A549 (cell line): ENCODE data around the gene PTPRN2. TPM values are rescaled to one million over a fixed set of nuclear protein-coding genes. Genes with fewer than 3 reads are reported as not detected.

ENCODE experiments used
- ATAC-seq, 2 experiments: fragments of 200-7000 bp in 1 of 2; fragments of >200 bp in 1 of 2; cut with Nextera tagmentation in 1 of 2; cut with Tn5 transposase in 1 of 2; 3 replicates each; pipeline versions ENCODE4 v1.8.0 to v1.9.1; 2018 to 2020; ENCODE audit warnings: mild to moderate bottlenecking in 1 of 2, moderate library complexity in 1 of 2
- CTCF ChIA-PET: fragments of 300-600 bp; sonication (Branson Sonifier 250); formaldehyde crosslinking; extraction: SDS; loops from one replicate; lab custom pipeline; 2021; ENCODE audit warnings: antibody characterized with exemption, inconsistent platforms; lab: Yijun Ruan, JAX
- POLR2A ChIA-PET: fragments of 350-600 bp; formaldehyde crosslinking; extraction: SDS; loops from one replicate; lab custom pipeline; 2021; ENCODE audit warnings: antibody characterized with exemption, inconsistent platforms; lab: Yijun Ruan, JAX
- DNase-seq, 2 experiments: peaks; one replicate each; pipeline versions ENCODE4 v3.0.0 to v3.0.0-alpha.2; 2011 to 2016; ENCODE audit warnings: low read depth in 1 of 2, low spot score in 1 of 2
- FAIRE-seq: peaks from 2 replicates; lab custom pipeline; 2011; peaks lifted over from hg19 to GRCh38; lab: Jason Lieb, UNC
- H3K27ac ChIP-seq, 2 experiments: fragments of >200 bp; sonication (Bioruptor Twin); formaldehyde crosslinking; 3 replicates each; pipeline ENCODE4 v1.5.1; 2016 to 2017
- H3K4me1 ChIP-seq: fragments of >200 bp; sonication (Bioruptor Twin); formaldehyde crosslinking; 3 replicates; pipeline ENCODE4 v1.6.1; 2016
- H3K4me2 ChIP-seq: fragments of >200 bp; sonication (Bioruptor Twin); formaldehyde crosslinking; 3 replicates; pipeline ENCODE4 v1.6.1; 2016
- H3K4me3 ChIP-seq: fragments of >200 bp; sonication (Bioruptor Twin); formaldehyde crosslinking; 3 replicates; pipeline ENCODE4 v1.5.1; 2016
- H3K9me3 ChIP-seq: fragments of >200 bp; sonication (Bioruptor Twin); formaldehyde crosslinking; 3 replicates; pipeline ENCODE4 v1.6.1; 2016
- BHLHE40 ChIP-seq: IDR thresholded peaks from 2 replicates; pipeline ENCODE4 v1.6.1; 2012; ENCODE audit warnings: low read depth, low read length, inconsistent platforms
- CBX2 ChIP-seq: fragments of 200-600 bp; sonication (generic); IDR thresholded peaks from 2 replicates; pipeline ENCODE4 v1.6.1; 2016; ENCODE audit warnings: low read depth, mild to moderate bottlenecking, borderline replicate concordance
- CBX8 ChIP-seq: fragments of 200-600 bp; sonication (generic); IDR thresholded peaks from 2 replicates; pipeline ENCODE4 v1.6.1; 2016
- CHD4 ChIP-seq: fragments of 200-600 bp; sonication (generic); IDR thresholded peaks from 2 replicates; pipeline ENCODE4 v1.6.1; 2016; ENCODE audit warnings: antibody characterized with exemption, mild to moderate bottlenecking, borderline replicate concordance
- FOSL2 ChIP-seq, 2 experiments: fragments of 450-650 bp in 1 of 2; fragments of >200 bp in 1 of 2; sonication (Bioruptor Twin) in 1 of 2; formaldehyde crosslinking; IDR thresholded peaks; 2 replicates each; pipeline versions ENCODE4 v1.5.0 to v1.6.1; 2016 to 2020; ENCODE audit warnings: mild to moderate bottlenecking in 1 of 2, moderate library complexity in 1 of 2
- HEYL ChIP-seq: fragments of 250-450 bp; sonication (Bioruptor Pico); IDR thresholded peaks from 2 replicates; pipeline ENCODE4 v1.8.0; 2021; ENCODE audit warnings: mild to moderate bottlenecking, moderate library complexity
- JUNB ChIP-seq: fragments of >200 bp; sonication (Bioruptor Twin); formaldehyde crosslinking; IDR thresholded peaks from 2 replicates; pipeline ENCODE4 v1.6.1; 2016
- KDM1A ChIP-seq: fragments of 200-600 bp; sonication (generic); IDR thresholded peaks from 2 replicates; pipeline ENCODE4 v1.6.1; 2016; ENCODE audit warnings: low read depth, mild to moderate bottlenecking
- MYC ChIP-seq: IDR thresholded peaks from 2 replicates; pipeline ENCODE4 v1.6.1; 2012; ENCODE audit warnings: mild to moderate bottlenecking, inconsistent platforms, low read length, improper control_type of control experiment, borderline replicate concordance
- NFE2L2 ChIP-seq: fragments of 150-350 bp; conservative IDR thresholded peaks from 2 replicates; pipeline ENCODE4 v1.6.1; 2014; ENCODE audit warnings: low read length
- PHF8 ChIP-seq: fragments of 200-600 bp; sonication (generic); IDR thresholded peaks from 2 replicates; pipeline ENCODE4 v1.6.1; 2016; ENCODE audit warnings: low read depth, mild to moderate bottlenecking, antibody characterized with exemption, moderate library complexity, borderline replicate concordance
- POLR2AphosphoS2 ChIP-seq: conservative IDR thresholded peaks from 2 replicates; pipeline ENCODE4 v1.6.1; 2012; ENCODE audit warnings: low read length, improper control_type of control experiment, inconsistent platforms
- RAD21 ChIP-seq, 2 experiments: fragments of >200 bp in 1 of 2; sonication (Bioruptor Twin) in 1 of 2; formaldehyde crosslinking in 1 of 2; IDR thresholded peaks in 1 of 2; conservative IDR thresholded peaks in 1 of 2; 2 replicates in 1 of 2; 3 replicates in 1 of 2; pipeline ENCODE4 v1.6.1; 2012 to 2018; ENCODE audit warnings: inconsistent platforms in 1 of 2
- RARB ChIP-seq: fragments of 250-450 bp; sonication (Bioruptor Pico); IDR thresholded peaks from 2 replicates; pipeline ENCODE4 v1.8.0; 2021; ENCODE audit warnings: mild to moderate bottlenecking, moderate library complexity
- SMC3 ChIP-seq: fragments of >200 bp; sonication (Bioruptor Twin); formaldehyde crosslinking; IDR thresholded peaks from 3 replicates; pipeline ENCODE4 v1.6.1; 2018; ENCODE audit warnings: inconsistent platforms
- SREBF2 ChIP-seq: fragments of 450-650 bp; IDR thresholded peaks from 2 replicates; pipeline ENCODE4 v1.6.1; 2014; ENCODE audit warnings: mild to moderate bottlenecking, moderate library complexity
- ZC3H11A ChIP-seq: fragments of 450-650 bp; IDR thresholded peaks from 2 replicates; pipeline ENCODE4 v1.6.1; 2014; ENCODE audit warnings: antibody characterized with exemption, mild to moderate bottlenecking
- WGBS: methylation state at CpG from one replicate; pipeline ENCODE4 v1.1.6; 2017; ENCODE audit errors: missing lambda C conversion rate; 5-methylcytosine and 5-hydroxymethylcytosine counted together
- polyA plus RNA-seq, 4 experiments: library from polyadenylated mRNA; depleted of rRNA in 3 of 4; stranded (reverse); fragments of >200 nt; fragmentation: RNase III in 1 of 4; extraction: RNeasy Plus Mini Kit Qiagen cat#74134 plus additional on column Dnase treatment in 1 of 4; gene quantifications; 2 replicates in 3 of 4; 3 replicates in 1 of 4; pipeline ENCODE4 v1.2.3, GENCODE V29; 2011 to 2017
- TF ChIP-seq, protein P1 (sequence below): fragments of >200 bp; sonication (Bioruptor Twin); formaldehyde crosslinking; IDR thresholded peaks from 3 replicates; pipeline ENCODE4 v1.5.1; 2016
- TF ChIP-seq, protein P2 (sequence below): fragments of 250-450 bp; sonication (Bioruptor Pico); IDR thresholded peaks from 2 replicates; pipeline ENCODE4 v1.5.0; 2020; ENCODE audit warnings: low read depth, mild to moderate bottlenecking, moderate library complexity
- TF ChIP-seq, protein P3 (sequence below): fragments of 250-450 bp; sonication (Bioruptor Pico); IDR thresholded peaks from 2 replicates; pipeline ENCODE4 v1.5.0; 2021; ENCODE audit warnings: mild to moderate bottlenecking, moderate library complexity, borderline replicate concordance

Gene PTPRN2
- polyA plus RNA-seq, 2 of the 4 experiments (the other 2 are of a cell fraction) = 0.41 to 1.2 TPM

DNA sequence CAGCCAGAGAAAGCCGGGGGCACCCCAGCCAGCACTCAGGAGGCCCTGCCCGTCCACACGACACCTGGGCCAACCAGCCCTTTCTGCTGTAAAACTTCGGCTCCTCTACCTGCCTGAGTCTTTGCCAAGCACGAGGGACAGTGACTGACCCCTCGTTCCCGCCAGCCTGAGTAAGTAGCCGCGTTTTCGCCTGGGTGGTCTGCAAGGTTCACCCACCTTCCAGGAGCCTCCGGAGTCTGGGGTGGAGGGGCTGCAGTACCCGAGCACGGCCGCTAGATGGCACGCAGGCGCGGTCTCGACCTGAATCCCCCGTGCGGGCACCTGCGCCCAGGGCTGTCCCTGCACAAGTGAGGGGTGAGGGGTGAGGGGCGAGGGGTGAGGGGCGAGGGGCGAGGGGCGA is 192.7 kb downstream of the PTPRN2 start:
- Histone ChIP-seq H3K27ac (peak overlapping the region; percentile 29 to 80; a peak in 4 of 6 replicates), H3K4me2 (peak overlapping the region; percentile 58), H3K4me3 (0 out of 3 replicates have a peak overlapping the region, but pooled peaks have one; percentile 21), H3K4me1 (peaks cover 16% of the 10 kb centered on the region), H3K9me3 (peaks cover 7% of the 10 kb centered on the region; the same call in 1 of the 3 replicates)
- ATAC-seq (peak; percentile 51 to 75; a peak in 5 of 6 replicates), FAIRE-seq (no peak), DNase-seq (peak; percentile 39 to 75)
- TF ChIP-seq SMC3 (peak; percentile 38; the same call in 1 of the 3 replicates), KDM1A (no peak), CBX2 (no peak), RAD21 (conservative IDR thresholded peaks at IDR 0.05 in 1 of 2, IDR thresholded peaks at IDR 0.05 in 1 of 2) (peak; percentile 39 to 50)
- TF ChIP-seq, protein P1, sequence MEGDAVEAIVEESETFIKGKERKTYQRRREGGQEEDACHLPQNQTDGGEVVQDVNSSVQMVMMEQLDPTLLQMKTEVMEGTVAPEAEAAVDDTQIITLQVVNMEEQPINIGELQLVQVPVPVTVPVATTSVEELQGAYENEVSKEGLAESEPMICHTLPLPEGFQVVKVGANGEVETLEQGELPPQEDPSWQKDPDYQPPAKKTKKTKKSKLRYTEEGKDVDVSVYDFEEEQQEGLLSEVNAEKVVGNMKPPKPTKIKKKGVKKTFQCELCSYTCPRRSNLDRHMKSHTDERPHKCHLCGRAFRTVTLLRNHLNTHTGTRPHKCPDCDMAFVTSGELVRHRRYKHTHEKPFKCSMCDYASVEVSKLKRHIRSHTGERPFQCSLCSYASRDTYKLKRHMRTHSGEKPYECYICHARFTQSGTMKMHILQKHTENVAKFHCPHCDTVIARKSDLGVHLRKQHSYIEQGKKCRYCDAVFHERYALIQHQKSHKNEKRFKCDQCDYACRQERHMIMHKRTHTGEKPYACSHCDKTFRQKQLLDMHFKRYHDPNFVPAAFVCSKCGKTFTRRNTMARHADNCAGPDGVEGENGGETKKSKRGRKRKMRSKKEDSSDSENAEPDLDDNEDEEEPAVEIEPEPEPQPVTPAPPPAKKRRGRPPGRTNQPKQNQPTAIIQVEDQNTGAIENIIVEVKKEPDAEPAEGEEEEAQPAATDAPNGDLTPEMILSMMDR = peak; percentile 43; the same call in 2 of the 3 replicates
- TF ChIP-seq, protein P2, sequence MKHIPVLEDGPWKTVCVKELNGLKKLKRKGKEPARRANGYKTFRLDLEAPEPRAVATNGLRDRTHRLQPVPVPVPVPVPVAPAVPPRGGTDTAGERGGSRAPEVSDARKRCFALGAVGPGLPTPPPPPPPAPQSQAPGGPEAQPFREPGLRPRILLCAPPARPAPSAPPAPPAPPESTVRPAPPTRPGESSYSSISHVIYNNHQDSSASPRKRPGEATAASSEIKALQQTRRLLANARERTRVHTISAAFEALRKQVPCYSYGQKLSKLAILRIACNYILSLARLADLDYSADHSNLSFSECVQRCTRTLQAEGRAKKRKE = no peak
- CTCF ChIA-PET = no interaction called here
- WGBS = 11% methylated on average over 9 of the region's 25 CpGs
- POLR2A ChIA-PET = no interaction called here

DNA sequence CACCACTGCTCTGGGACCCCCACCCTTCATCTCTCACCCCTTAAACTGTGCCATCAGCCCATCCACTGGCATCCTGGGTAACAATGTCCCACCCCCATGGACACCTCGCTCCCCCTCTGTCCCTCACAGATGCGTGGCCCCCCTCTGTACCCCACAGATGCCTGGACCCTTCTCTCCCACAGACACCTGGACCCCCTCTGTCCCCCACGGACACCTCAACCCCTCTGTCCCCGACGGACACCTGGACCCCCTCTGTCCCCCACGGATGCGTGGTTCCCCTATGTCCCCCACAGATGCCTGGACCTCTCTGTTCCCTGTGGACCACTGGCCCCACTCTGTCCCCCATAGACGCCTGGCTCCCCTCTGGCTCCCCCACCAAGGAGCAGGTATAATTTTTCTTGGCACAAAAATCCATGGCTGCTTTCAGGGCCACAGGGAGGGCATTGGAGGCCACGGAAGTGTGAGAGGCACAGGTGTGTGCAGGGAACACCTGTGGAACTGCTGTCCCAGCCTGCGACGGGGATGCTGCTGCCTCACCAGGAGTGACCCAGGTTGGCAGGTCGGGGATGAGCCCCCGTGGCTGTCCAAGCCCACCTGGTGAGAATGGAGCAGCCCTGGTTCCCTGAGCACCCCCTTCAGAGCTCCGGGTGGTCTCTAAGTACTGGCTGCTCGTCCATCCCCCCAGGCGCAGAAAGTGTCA is 193.5 kb downstream of the PTPRN2 start:
- Histone ChIP-seq H3K4me1 (peaks cover 16% of the 10 kb centered on the region), H3K4me3 (no peak overlapping the region), H3K9me3 (0 out of 3 replicates have a peak, but pooled peaks cover 4% of the 10 kb centered on the region)
- DNase-seq (no peak), FAIRE-seq (no peak), ATAC-seq (no peak)
- WGBS = 51% methylated on average over 7 of the region's 16 CpGs
- no peak for TF ChIP-seq FOSL2 (IDR thresholded peaks at IDR 0.05)
- no peak for TF ChIP-seq FOSL2 (CRISPR knock-in tag; IDR thresholded peaks at IDR 0.05)
- TF ChIP-seq SREBF2 = no peak
- no peak for TF ChIP-seq NFE2L2
- no peak for TF ChIP-seq POLR2AphosphoS2
- TF ChIP-seq CBX8 = no peak
- TF ChIP-seq RARB (CRISPR knock-in tag) = no peak
- no peak for TF ChIP-seq HEYL (CRISPR knock-in tag)
- no peak for TF ChIP-seq RAD21 (conservative IDR thresholded peaks at IDR 0.05 in 1 of 2, IDR thresholded peaks at IDR 0.05 in 1 of 2)
- no peak for TF ChIP-seq CHD4
- TF ChIP-seq, protein P3, sequence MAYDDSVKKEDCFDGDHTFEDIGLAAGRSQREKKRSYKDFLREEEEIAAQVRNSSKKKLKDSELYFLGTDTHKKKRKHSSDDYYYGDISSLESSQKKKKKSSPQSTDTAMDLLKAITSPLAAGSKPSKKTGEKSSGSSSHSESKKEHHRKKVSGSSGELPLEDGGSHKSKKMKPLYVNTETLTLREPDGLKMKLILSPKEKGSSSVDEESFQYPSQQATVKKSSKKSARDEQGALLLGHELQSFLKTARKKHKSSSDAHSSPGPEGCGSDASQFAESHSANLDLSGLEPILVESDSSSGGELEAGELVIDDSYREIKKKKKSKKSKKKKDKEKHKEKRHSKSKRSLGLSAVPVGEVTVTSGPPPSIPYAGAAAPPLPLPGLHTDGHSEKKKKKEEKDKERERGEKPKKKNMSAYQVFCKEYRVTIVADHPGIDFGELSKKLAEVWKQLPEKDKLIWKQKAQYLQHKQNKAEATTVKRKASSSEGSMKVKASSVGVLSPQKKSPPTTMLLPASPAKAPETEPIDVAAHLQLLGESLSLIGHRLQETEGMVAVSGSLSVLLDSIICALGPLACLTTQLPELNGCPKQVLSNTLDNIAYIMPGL = no peak
- no peak for TF ChIP-seq ZC3H11A
- no peak for TF ChIP-seq KDM1A
- no peak for TF ChIP-seq JUNB
- no peak for TF ChIP-seq PHF8
- TF ChIP-seq MYC = no peak
- no peak for TF ChIP-seq SMC3
- TF ChIP-seq BHLHE40 = no peak
- TF ChIP-seq, all 56 proteins: peak for 0
- ChIA-PET CTCF (interaction anchor here (1.1 kb wide), 1 partner anchor 14 kb away, joined by 6 read pairs; no protein-coding TSS in a partner anchor), POLR2A (no interaction called here)
- Histone ChIP-seq H3K27ac (no peak overlapping the region), H3K4me2 (no peak overlapping the region)
